ENCODE results near the gene SEMG2.

SEMG2 gene

DNA sequence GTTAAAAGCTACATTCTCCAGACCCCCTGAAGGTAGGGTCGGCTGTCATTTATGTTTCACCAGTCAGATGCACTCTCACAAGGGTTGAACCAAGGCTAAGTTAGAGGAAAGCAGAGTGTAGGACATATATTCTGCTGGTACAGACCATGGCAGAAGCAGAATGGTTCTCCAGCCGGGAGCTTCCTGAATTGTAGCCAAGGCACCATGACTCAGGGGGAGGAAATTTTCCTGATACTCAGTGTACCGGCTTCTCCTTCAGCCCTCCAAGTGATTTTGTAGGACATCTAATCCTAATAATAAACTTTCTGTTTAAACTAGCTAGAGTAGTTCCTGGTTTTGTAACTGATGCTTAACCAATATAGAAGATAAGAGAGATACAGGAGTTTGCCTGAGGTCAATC, 47.4 kb downstream of the SEMG2 start:
- no peak overlapping the region for H3K4me3 ChIP-seq (ENCODE audit: low read depth, low read length)
- WGBS (ENCODE audit: extremely low coverage, insufficient coverage, insufficient read length) = no CpG with 5 or more reads among the region's 3 CpGs

GRCh38 chr20:45269056-45269455, 47.9 kb downstream of the SEMG2 start:
- Histone ChIP-seq H4K8ac (ENCODE audit: low read depth, low read length) (no peak overlapping the region), H3K27ac (ENCODE audit: low read depth, low read length) (no peak overlapping the region), H4K12ac (ENCODE audit: low read depth, low read length) (no peak overlapping the region), H3K18ac (ENCODE audit: low read length) (no peak overlapping the region), H2BK120ac (ENCODE audit: insufficient read depth, low read length, poor library complexity) (no peak overlapping the region), H2BK5ac (ENCODE audit: low read depth, low read length, poor library complexity) (no peak overlapping the region), H2BK12ac (ENCODE audit: low read length) (no peak overlapping the region), H3K27me3 (ENCODE audit: insufficient read depth, low read length) (no peaks in the 10 kb centered on the region), H3K9me3 (ENCODE audit: insufficient read depth, low read depth, low read length) (no peaks in the 10 kb centered on the region), H2AFZ (ENCODE audit: insufficient read depth, low read length, poor library complexity) (no peak overlapping the region), H3K23ac (ENCODE audit: low read length) (no peak overlapping the region), H3K4ac (ENCODE audit: low read depth, low read length) (no peak overlapping the region), H3K9ac (ENCODE audit: low read length) (no peak overlapping the region), H3K79me1 (ENCODE audit: low read length) (no peaks in the 10 kb centered on the region), H3K4me1 (ENCODE audit: control insufficient read depth in 1 of 2, insufficient read depth in 2 of 2, low read length in 2 of 2) (no peaks in the 10 kb centered on the region), H3K4me3 (ENCODE audit: low read depth, low read length) (no peak overlapping the region), H2AK5ac (ENCODE audit: low read length) (no peak overlapping the region), H3K79me2 (ENCODE audit: control insufficient read depth, insufficient read depth, low read length, poor library complexity) (no peaks in the 10 kb centered on the region), H3K14ac (ENCODE audit: low read length) (no peak overlapping the region), H4K91ac (ENCODE audit: low read depth, low read length) (no peak overlapping the region), H3K4me2 (ENCODE audit: low read length) (no peak overlapping the region), H3K36me3 (ENCODE audit: control insufficient read depth in 1 of 2, insufficient read depth in 2 of 2, low read length in 2 of 2) (no peaks in the 10 kb centered on the region)
- no peak for DNase-seq
- WGBS (ENCODE audit: extremely low coverage, insufficient coverage, insufficient read length) = no CpG with 5 or more reads among the region's 3 CpGs

More for the DNA sequence above, 47.4 kb downstream of the SEMG2 start:
- no peaks in the 10 kb centered on the region for H3K36me3 ChIP-seq (ENCODE audit: control insufficient read depth in 1 of 2, insufficient read depth in 2 of 2, low read length in 2 of 2)
- H3K9me3 ChIP-seq (ENCODE audit: insufficient read depth, low read depth, low read length) = no peaks in the 10 kb centered on the region
- DNase-seq = no peak
- no peak overlapping the region for H3K4me2 ChIP-seq (ENCODE audit: low read length)
- H2AFZ ChIP-seq (ENCODE audit: insufficient read depth, low read length, poor library complexity) = no peak overlapping the region
- no peak overlapping the region for H2BK12ac ChIP-seq (ENCODE audit: low read length)
- no peak overlapping the region for H3K14ac ChIP-seq (ENCODE audit: low read length)
- H3K27me3 ChIP-seq (ENCODE audit: insufficient read depth, low read length) = no peaks in the 10 kb centered on the region
- H3K4me1 ChIP-seq (ENCODE audit: control insufficient read depth in 1 of 2, insufficient read depth in 2 of 2, low read length in 2 of 2) = no peaks in the 10 kb centered on the region
- no peak overlapping the region for H3K27ac ChIP-seq (ENCODE audit: low read depth, low read length)
- H2BK5ac ChIP-seq (ENCODE audit: low read depth, low read length, poor library complexity) = no peak overlapping the region
- H2AK5ac ChIP-seq (ENCODE audit: low read length) = no peak overlapping the region
- H2BK120ac ChIP-seq (ENCODE audit: insufficient read depth, low read length, poor library complexity) = no peak overlapping the region
- no peaks in the 10 kb centered on the region for H3K79me1 ChIP-seq (ENCODE audit: low read length)
- no peak overlapping the region for H3K4ac ChIP-seq (ENCODE audit: low read depth, low read length)
- H3K9ac ChIP-seq (ENCODE audit: low read length) = no peak overlapping the region
- no peak overlapping the region for H3K18ac ChIP-seq (ENCODE audit: low read length)
- no peak overlapping the region for H4K91ac ChIP-seq (ENCODE audit: low read depth, low read length)
- no peak overlapping the region for H4K12ac ChIP-seq (ENCODE audit: low read depth, low read length)
- no peaks in the 10 kb centered on the region for H3K79me2 ChIP-seq (ENCODE audit: control insufficient read depth, insufficient read depth, low read length, poor library complexity)
- no peak overlapping the region for H4K8ac ChIP-seq (ENCODE audit: low read depth, low read length)
- no peak overlapping the region for H3K23ac ChIP-seq (ENCODE audit: low read length)

DNA sequence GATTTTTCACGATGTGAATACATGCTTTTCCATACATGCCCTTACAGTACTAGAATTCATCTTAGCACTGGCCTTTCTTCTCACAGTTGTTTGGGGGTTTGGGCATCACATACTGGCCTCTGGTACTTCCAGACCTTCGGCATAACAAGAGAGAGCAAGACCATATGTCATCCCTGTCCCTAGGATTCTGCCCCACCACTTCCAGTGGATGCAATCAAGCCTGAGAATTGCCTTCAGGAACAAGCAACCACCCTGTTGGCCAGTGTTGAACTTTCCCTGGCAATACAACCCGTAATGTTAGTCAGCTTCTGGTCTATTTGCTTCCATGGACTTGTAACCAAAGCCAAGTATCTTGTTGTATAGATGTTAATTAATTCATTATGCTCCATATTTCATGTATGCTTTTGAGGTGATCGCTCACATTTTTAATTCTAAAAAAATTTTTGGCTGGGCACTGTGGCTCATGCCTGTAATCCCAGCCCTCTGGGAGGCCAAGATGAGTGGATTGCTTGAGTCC, 48.6 kb downstream of the SEMG2 start:
- Histone ChIP-seq H3K27ac (ENCODE audit: low read depth, low read length) (no peak overlapping the region), H3K4me1 (ENCODE audit: control insufficient read depth in 1 of 2, insufficient read depth in 2 of 2, low read length in 2 of 2) (no peaks in the 10 kb centered on the region), H2BK12ac (ENCODE audit: low read length) (no peak overlapping the region), H3K79me2 (ENCODE audit: control insufficient read depth, insufficient read depth, low read length, poor library complexity) (no peaks in the 10 kb centered on the region), H3K9ac (ENCODE audit: low read length) (no peak overlapping the region), H3K36me3 (ENCODE audit: control insufficient read depth in 1 of 2, insufficient read depth in 2 of 2, low read length in 2 of 2) (no peaks in the 10 kb centered on the region), H3K79me1 (ENCODE audit: low read length) (no peaks in the 10 kb centered on the region), H2AK5ac (ENCODE audit: low read length) (no peak overlapping the region), H2BK5ac (ENCODE audit: low read depth, low read length, poor library complexity) (no peak overlapping the region), H4K8ac (ENCODE audit: low read depth, low read length) (no peak overlapping the region), H2AFZ (ENCODE audit: insufficient read depth, low read length, poor library complexity) (no peak overlapping the region), H4K91ac (ENCODE audit: low read depth, low read length) (no peak overlapping the region), H4K12ac (ENCODE audit: low read depth, low read length) (no peak overlapping the region), H3K18ac (ENCODE audit: low read length) (no peak overlapping the region), H3K4me2 (ENCODE audit: low read length) (no peak overlapping the region), H3K23ac (ENCODE audit: low read length) (no peak overlapping the region), H3K9me3 (ENCODE audit: insufficient read depth, low read depth, low read length) (no peaks in the 10 kb centered on the region), H3K4me3 (ENCODE audit: low read depth, low read length) (no peak overlapping the region), H3K14ac (ENCODE audit: low read length) (no peak overlapping the region), H3K4ac (ENCODE audit: low read depth, low read length) (no peak overlapping the region), H3K27me3 (ENCODE audit: insufficient read depth, low read length) (no peaks in the 10 kb centered on the region), H2BK120ac (ENCODE audit: insufficient read depth, low read length, poor library complexity) (no peak overlapping the region)
- DNase-seq = no peak
- no CpG with 5 or more reads among the region's 4 CpGs for WGBS (ENCODE audit: extremely low coverage, insufficient coverage, insufficient read length)

Measured in trophoblast cell (in vitro differentiated cells and primary cell).